ENCODE data around the gene SLC25A33. TPM values are rescaled to one million over a fixed set of nuclear protein-coding genes. Genes with fewer than 3 reads are reported as not detected.

The SLC25A33 gene
- total and polyA plus RNA-seq, 10 donors = 2.4 to 4.5 (median 3.2) TPM

GRCh38 chr1:9534953-9535352, 4.3 kb upstream of the SLC25A33 start:
- Histone ChIP-seq H3K36me3 (no peaks in the 10 kb centered on the region), H3K27ac (no peak overlapping the region), H3K4me1 (peaks cover 0 to 18% (median 10%) of the 10 kb centered on the region in 6 donors), H3K9me3 (no peaks in the 10 kb centered on the region), H3K27me3 (replicated peaks in 1 of 7) (no peaks in the 10 kb centered on the region), H3K4me3 (no peak overlapping the region)
- 89 to 93% (median 92%) methylated on average over 10 of the region's 10 CpGs for WGBS, 5 donors
- intact Hi-C loops (cut with DNase I; ENCODE audit: low total_unique reads) = no loop called here
- no peak for TF ChIP-seq CTCF (IDR thresholded peaks at IDR 0.05 in 8 of 11, conservative IDR thresholded peaks at IDR 0.05 in 3 of 11)
- no peak for TF ChIP-seq POLR2AphosphoS5 (IDR thresholded peaks at IDR 0.05)
- no peak for TF ChIP-seq POLR2A (IDR thresholded peaks at IDR 0.05)
- no peak for DNase-seq

- Histone ChIP-seq H3K4me1 (peaks cover 0 to 29% (median 19%) of the 10 kb centered on the region in 6 donors), H3K27ac (no peak overlapping the region), H3K36me3 (no peaks in the 10 kb centered on the region), H3K9me3 (no peaks in the 10 kb centered on the region), H3K27me3 (replicated peaks in 1 of 7) (no peaks in the 10 kb centered on the region), H3K4me3 (no peak overlapping the region)
- 94 to 97% (median 97%) methylated on average over 1 of the region's 1 CpG for WGBS, 5 donors
- intact Hi-C loops (cut with DNase I; ENCODE audit: low total_unique reads) = no loop called here
- no peak for DNase-seq
- TF ChIP-seq CTCF (IDR thresholded peaks at IDR 0.05 in 8 of 11, conservative IDR thresholded peaks at IDR 0.05 in 3 of 11) (no peak), POLR2A (IDR thresholded peaks at IDR 0.05) (no peak), POLR2AphosphoS5 (IDR thresholded peaks at IDR 0.05) (no peak)
These were observed 3.0 kb upstream of the SLC25A33 start for GRCh38 chr1:9536301-9536700.

- intact Hi-C loops (cut with DNase I; ENCODE audit: low total_unique reads) = no loop called here
- Histone ChIP-seq H3K4me3 (no peak overlapping the region), H3K36me3 (no peaks in the 10 kb centered on the region), H3K4me1 (peaks cover 7 to 43% (median 32%) of the 10 kb centered on the region in 6 donors), H3K27me3 (replicated peaks in 1 of 7) (no peaks in the 10 kb centered on the region), H3K9me3 (no peaks in the 10 kb centered on the region), H3K27ac (peak overlapping the region in 3 of 8 donors; percentile 76 to 90 (median 90))
- no peak for TF ChIP-seq POLR2AphosphoS5 (IDR thresholded peaks at IDR 0.05)
- no peak for TF ChIP-seq CTCF (IDR thresholded peaks at IDR 0.05 in 8 of 11, conservative IDR thresholded peaks at IDR 0.05 in 3 of 11)
- no peak for TF ChIP-seq POLR2A (IDR thresholded peaks at IDR 0.05)
- DNase-seq = peak; percentile 31
- 79 to 88% (median 81%) methylated on average over 7 of the region's 7 CpGs for WGBS, 5 donors
These were observed 1.2 kb upstream of the SLC25A33 start for GRCh38 chr1:9537863-9538668.

GRCh38 chr1:9538669-9539164, 548 bp upstream of the SLC25A33 start:
- Histone ChIP-seq H3K4me3 (peak overlapping the region in 7 of 8 donors; percentile 40 to 85 (median 77)), H3K27me3 (replicated peaks in 1 of 7) (no peaks in the 10 kb centered on the region), H3K27ac (peak overlapping the region; percentile 4 to 92 (median 82)), H3K36me3 (no peaks in the 10 kb centered on the region), H3K4me1 (peaks cover 7 to 45% (median 32%) of the 10 kb centered on the region in 6 donors), H3K9me3 (no peaks in the 10 kb centered on the region)
- intact Hi-C loops (cut with DNase I; ENCODE audit: low total_unique reads) = no loop called here
- DNase-seq = peak; percentile 84
- WGBS, 5 donors = 82 to 89% (median 87%) methylated on average over 23 of the region's 23 CpGs
- TF ChIP-seq POLR2A (IDR thresholded peaks at IDR 0.05) (no peak), CTCF (IDR thresholded peaks at IDR 0.05 in 8 of 11, conservative IDR thresholded peaks at IDR 0.05 in 3 of 11) (no peak), POLR2AphosphoS5 (IDR thresholded peaks at IDR 0.05) (no peak)
